IPS-18c (cell line): Measurements from ENCODE around the gene LRBA.
"Not testable (repeated sequence)": the region's sequence is repeated elsewhere in the genome, so short reads cannot be mapped to it uniquely, and the experiment has no call there.

Experiments
- H3K4me3 ChIP-seq: 2 replicates; pipeline ENCODE4 v1.7.0; 2013; ENCODE audit warnings: low read depth, mild to moderate bottlenecking, low read length, moderate library complexity; ENCODE audit not compliant: insufficient read depth
- H3K9me3 ChIP-seq: one replicate; pipeline ENCODE4 v1.6.1; 2013; ENCODE audit warnings: mild to moderate bottlenecking, low read length, moderate library complexity; ENCODE audit not compliant: control insufficient read depth, insufficient read depth

Gene LRBA

DNA sequence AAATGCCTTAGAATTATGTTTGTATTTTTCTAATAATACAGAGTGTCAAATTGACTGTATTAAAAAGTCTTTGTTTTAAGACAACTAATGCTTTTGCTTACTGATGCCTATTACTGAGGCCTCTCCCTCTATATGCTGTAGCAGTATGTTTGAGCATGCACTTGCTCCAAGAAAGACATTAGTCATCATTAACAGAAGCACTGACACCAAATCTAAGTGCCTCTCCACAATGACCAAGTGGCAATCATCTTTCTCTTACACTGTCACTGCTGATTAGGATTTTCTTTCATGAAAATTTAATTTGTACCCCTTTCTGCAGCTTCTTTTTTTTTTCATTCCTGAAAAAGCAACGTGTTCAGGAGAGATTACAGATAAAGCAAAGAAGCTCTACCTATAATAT, 444.2 kb downstream of the LRBA start:
- no peak overlapping the region for H3K4me3 ChIP-seq
- no peaks in the 10 kb centered on the region for H3K9me3 ChIP-seq

DNA sequence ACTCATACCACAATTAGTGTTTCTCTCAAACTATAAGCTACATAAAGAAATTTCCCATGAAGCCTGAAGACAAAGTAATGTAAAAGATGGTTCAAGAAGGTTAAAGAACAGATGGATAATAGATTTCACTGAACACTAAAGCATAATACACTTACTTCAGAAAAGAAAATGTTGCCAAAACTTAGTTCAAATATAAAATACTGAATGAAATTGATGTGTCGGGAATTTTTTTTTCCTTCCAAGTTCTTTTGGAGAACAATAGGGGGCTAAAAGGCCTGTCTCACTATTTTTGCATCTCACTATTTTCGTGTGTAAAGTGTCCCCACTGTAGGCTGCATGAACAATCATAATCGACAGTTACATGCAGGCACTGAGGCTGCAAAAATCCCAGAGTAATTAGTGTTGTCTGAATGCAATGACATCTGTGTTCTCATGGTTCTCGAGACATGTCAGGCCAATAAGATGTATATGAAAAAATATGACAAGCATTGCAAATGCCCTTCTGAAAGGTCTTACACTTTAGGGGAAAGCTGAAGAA, 445.0 kb downstream of the LRBA start:
- no peak overlapping the region for H3K4me3 ChIP-seq
- H3K9me3 ChIP-seq: no peaks in the 10 kb centered on the region

DNA sequence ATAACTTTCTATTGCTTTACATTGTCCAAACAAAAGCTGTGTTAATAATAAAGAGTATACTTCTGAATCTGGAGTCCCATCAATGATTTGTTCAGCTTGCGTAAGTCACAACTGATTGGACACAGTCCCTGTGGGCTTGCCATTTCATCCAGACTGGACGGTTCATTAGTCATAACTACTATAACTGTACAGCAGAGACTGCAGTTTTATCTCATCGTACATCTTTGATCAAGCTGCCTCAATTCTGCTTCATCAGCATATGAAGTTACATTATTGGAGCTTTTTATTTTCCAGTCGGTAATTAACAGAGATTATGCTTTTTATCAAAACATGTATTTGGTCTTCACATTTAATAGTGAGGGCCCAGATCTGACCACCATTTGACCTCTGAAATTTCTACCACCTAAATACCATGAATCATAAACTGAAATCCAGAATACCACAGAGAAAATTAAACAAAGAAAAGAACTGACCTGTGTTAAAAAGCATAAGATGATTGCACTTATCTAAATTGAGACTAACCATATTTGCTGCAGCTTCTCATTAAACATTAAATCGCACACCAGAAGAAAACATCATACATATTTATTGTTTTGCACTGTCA, 445.6 kb downstream of the LRBA start:
- no peak overlapping the region for H3K4me3 ChIP-seq
- H3K9me3 ChIP-seq: no peaks in the 10 kb centered on the region

- Histone ChIP-seq H3K4me3 (no peak overlapping the region), H3K9me3 (no peaks in the 10 kb centered on the region)
Measured at GRCh38 chr4:150567070-150567469, 448.0 kb downstream of the LRBA start.

- H3K9me3 ChIP-seq, H3K4me3 ChIP-seq: not testable (repeated sequence)
Measured at GRCh38 chr4:150564967-150565366, 450.1 kb downstream of the LRBA start.

DNA sequence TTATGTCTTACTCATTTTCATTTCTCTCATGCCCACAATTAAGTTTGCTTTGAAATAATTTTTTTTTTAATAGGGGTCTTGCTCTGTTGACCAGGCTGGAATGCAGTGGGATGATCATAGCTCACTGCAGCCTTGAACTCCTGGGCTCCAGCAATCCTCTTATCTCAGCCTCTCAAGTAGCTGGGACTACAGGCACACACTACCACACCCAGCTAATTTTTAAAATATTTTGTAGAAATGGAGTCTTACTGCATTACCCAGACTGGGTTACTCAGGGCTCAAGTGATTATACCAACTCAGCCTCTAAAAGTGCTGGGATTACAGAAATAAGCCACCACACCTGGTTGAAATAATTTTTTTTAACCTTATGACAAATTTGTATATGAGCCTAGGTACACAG, 452.3 kb downstream of the LRBA start:
- H3K4me3 ChIP-seq: no peak overlapping the region
- H3K9me3 ChIP-seq: no peaks in the 10 kb centered on the region

DNA sequence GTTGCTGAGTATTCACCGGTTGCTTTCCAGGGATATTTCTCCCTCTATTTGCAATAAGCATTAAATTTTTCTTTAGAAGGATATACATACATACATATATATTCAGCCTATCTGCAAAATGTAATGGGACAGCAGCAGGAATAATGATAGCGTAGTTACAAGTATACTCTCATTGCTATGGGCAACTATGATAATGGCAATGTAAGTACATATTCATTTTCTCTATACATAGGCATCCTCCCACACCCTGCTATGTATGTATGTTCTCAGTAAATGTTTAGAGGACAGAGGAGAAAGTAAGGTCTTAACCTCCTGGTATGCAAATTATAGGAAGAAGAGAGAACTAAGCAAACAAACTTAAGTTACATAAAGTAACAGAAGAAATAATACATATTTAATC, 452.8 kb downstream of the LRBA start:
- H3K9me3 ChIP-seq: no peaks in the 10 kb centered on the region
- H3K4me3 ChIP-seq: no peak overlapping the region

DNA sequence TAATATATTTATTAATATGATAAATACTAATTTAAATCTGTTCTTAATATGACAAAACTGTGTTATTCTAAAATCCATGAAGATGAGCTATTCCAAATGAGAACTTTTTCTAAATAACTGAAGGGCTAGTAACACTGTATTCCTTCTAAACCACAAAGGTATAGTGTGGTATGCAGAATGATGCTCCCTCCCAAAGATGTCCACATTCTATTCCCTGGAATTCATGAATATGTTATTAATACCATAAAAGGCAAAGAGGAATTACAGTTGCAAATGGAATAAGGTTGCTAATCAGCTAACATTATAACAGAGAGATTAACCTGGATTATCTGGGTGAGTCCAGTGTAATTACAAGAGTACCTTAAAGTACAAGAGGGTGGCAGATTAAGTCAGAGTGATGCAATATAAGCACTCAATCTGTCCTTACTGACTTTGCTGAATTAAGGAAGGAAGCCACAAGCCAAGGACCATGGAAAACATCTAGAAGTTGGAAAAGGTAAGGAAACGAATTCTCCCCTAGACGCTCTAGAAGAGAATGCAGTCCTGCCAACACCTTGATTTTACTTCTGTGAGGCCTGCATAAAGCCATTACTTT, 453.8 kb downstream of the LRBA start:
- Histone ChIP-seq H3K4me3 (no peak overlapping the region), H3K9me3 (no peaks in the 10 kb centered on the region)

DNA sequence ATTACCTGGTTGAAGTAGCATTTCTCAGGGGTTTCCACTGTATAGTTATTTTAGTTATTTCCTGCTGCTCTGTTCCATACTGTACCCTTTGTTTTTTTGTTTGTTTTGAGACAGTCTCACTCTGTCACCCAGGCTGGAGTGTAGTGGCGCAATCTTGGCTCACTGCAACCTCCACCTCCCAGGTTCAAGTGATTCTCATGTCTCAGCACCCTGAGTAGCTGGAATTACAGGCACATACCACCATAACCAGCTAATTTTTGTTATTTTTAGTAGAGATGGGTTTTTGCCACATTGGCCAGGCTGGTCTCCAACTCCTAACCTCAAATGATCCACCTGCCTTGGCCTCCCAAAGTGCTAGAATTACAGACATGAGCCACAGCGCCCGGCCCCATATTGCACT, 457.3 kb downstream of the LRBA start:
- H3K9me3 ChIP-seq: not testable (repeated sequence)

GRCh38 chr4:150547154-150547838, 467.8 kb downstream of the LRBA start:
- H3K9me3 ChIP-seq: no peaks in the 10 kb centered on the region
- no peak overlapping the region for H3K4me3 ChIP-seq

More for the DNA sequence above, 457.3 kb downstream of the LRBA start:
- not testable (repeated sequence) for H3K4me3 ChIP-seq

GRCh38 chr4:150546286-150546685, 468.8 kb downstream of the LRBA start:
- Histone ChIP-seq H3K9me3 (no peaks in the 10 kb centered on the region), H3K4me3 (no peak overlapping the region)

DNA sequence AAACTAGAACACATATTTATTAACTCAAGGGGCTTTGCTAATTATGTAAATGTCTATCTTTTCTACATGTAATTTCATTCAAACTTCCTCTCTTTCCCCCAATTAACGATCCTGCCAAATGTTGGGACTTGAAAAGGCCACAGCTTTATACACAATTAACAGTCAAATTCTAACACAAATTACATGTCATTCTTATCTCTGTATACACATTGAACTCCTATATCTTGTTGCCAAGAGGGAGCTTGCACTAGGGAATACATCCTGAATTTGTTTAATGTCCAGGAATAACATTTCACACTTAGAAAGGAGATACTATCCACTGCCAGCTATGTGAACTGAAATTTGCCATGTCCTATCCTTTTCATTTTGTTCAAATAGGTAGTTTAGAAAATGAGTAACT, 472.0 kb downstream of the LRBA start:
- Histone ChIP-seq H3K4me3 (no peak overlapping the region), H3K9me3 (no peaks in the 10 kb centered on the region)

DNA sequence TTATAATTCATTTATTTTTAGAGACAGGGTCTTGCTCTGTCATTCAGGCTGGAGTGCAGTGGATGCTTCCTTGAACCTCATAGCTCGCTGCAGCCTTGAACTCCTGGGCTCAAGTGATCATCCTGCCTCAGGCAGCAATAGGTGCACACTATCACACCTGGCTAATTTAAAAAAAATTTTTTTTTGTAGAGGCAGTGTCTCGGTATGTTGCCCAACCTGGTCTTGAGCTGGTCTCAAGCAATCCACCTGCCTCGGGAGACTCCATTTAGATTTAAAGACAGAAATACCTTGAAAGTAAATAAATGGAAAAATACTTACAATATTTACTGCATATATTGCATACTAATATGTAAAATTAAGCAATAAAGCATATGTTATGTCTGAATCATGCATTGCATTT, 473.4 kb downstream of the LRBA start:
- no peaks in the 10 kb centered on the region for H3K9me3 ChIP-seq
- no peak overlapping the region for H3K4me3 ChIP-seq

DNA sequence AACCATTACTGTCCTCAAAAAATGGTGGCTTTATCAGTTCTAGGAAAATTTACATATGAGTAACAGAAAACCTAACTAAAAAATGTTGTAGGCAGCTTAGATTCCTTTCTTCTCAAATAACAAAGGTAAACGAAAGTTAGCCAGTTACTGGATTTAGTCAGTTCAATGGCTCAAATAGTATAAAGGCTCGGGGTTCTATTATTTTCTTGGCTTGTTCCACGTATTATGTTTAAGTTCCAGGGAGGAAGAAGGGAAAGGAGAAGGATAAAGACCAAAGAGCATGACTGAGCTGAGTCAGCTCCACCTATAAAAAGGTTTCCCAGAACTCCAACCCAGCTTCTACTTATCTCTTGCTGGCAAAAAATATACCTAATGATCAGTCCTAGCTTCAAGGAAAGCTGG, 474.1 kb downstream of the LRBA start:
- Histone ChIP-seq H3K4me3 (no peak overlapping the region), H3K9me3 (no peaks in the 10 kb centered on the region)

GRCh38 chr4:150540536-150540935, 474.5 kb downstream of the LRBA start:
- H3K4me3 ChIP-seq: no peak overlapping the region
- H3K9me3 ChIP-seq: no peaks in the 10 kb centered on the region

GRCh38 chr4:150537911-150538310, 477.2 kb downstream of the LRBA start:
- not testable (repeated sequence) for H3K9me3 ChIP-seq, H3K4me3 ChIP-seq

- no peaks in the 10 kb centered on the region for H3K9me3 ChIP-seq
- H3K4me3 ChIP-seq: no peak overlapping the region
Measured at GRCh38 chr4:150534818-150535217, 480.3 kb downstream of the LRBA start.

- H3K9me3 ChIP-seq: no peaks in the 10 kb centered on the region
- H3K4me3 ChIP-seq: no peak overlapping the region
Measured at GRCh38 chr4:150533673-150534072, 481.4 kb downstream of the LRBA start.
